Ammon's horn (tissue), 1 donor: ENCODE measurements around the gene C1orf94.
A peak's percentile ranks its signal among the peaks of the same experiment; 100 is the strongest.
"Not testable (repeated sequence)": the region's sequence is repeated elsewhere in the genome, so short reads cannot be mapped to it uniquely, and the experiment has no call there.

Experiments used
- DNase-seq: peaks from one replicate; pipeline ENCODE4 v3.0.0-alpha.2; 2016; ENCODE audit warnings: low spot score

The C1orf94 gene

DNA sequence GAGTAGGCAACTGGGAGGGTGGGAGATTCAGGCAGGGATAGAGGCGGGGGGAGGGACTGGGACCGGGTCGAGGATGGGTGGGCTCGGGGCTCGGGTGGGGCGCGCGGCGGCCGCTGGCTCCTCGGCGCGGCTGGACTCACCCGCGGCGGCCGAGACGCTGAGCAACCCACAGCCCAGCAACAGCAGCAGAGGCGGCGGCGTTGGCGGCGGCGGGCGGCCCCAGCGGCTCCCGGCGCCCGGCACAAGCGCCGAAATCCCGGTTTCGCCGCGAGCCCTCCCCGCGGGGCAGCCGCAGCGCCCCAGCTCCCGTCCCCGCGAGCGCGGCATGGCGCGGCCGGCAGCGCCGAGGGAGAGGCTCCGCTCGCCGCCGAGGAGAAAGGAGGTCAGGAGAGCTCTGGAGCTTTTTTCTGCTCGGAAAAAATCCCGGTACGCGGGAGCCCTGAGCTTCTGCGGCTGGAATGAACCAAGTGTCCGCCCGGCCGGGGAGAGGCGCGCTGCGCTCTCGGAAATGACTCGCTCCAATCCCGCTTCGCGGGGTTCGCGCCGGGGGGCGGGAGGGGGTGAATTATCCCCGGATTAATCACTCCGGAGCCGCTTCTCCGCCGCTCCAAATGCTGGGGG, 11.8 kb upstream of the C1orf94 start, which contains the start of gene CSMD2:
Gene CSMD2 (minus strand): TSS at position 460 of the 621 bp plus-strand sequence. CDS start 133 bp downstream, at position 327.
- DNase-seq: peak; percentile 74

DNA sequence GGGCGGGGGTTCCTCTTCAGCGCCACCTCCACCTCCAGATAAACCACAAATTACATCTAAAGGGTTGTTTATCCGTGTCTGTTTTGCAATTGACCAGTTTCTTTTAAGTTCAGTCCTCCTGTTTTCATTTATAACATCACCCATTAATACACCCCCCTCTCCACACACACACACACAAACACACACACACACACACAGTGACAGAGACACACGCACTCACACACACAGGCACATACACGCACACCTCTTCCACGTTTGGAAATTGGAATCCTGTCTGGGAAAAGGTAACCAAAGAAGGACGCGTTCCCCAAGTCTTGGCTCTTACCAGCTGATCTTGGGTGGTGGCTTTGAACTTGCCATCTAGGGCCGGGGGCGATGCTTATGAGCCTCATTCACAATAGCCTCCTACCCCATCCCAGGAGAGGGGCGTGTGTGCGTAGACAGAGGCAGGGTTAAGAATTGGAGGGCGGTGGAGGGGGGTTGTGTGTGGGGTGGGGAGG, 11.2 kb upstream of the C1orf94 start:
- peak; percentile 15 for DNase-seq

GRCh38 chr1:34166191-34166624, 10.5 kb upstream of the C1orf94 start:
- peak; percentile 25 for DNase-seq

DNA sequence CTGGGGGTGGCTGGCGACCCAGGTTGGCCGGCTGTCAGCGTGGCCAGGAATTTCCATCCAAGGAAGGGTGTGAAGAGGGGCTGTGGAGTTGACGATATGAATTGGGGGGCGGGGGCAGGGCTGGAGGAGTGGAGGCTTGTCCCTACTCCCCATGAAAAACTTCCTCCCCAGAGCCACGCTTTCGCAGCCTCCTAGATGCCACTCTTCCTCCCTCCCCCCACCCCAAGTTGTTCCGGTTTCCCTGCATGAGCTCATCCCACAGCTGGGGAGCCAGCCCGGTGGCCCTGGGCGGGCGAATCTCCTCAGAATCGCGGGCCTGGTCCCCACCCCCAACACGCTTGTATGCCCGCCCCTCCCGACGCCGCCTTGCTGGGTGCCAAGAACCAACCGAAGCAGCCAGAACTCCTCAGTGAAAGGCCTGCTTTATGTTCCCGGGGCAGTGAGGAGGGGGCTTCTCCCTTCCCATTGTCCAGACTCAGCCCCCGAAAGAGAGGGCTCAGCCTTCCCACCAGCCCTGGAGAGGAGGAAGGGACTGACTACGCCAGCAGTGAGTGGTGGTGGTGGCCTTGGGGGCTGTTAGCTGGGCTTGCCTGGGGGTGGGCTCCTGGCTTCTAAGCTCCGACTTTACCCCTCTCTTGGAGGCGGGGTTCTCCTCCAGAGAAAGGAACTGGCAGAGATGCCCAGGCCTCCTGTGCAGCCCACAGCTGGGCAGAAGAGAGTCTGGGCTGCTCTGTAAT, 9.9 kb upstream of the C1orf94 start:
- DNase-seq: peak; percentile 89

DNA sequence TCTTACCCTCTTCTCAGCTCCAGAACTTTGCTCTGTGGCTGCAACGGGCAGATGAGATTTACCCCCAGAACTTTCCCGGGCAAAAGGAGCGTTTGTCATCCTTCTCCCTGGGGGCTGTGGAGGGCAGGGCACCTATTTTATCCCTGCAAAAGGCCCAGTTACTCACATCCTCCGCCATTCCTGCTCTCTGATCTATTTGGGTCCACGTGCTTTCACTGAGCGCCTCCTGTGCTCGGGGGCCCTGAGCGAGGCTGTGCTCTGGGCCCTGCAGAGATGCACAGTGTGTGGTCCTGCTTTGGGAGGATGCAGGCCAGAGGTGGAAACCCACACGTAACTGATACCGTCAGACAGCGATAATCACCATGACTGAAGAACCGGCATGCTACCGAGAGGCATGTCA, 9.3 kb upstream of the C1orf94 start:
- no peak for DNase-seq

DNA sequence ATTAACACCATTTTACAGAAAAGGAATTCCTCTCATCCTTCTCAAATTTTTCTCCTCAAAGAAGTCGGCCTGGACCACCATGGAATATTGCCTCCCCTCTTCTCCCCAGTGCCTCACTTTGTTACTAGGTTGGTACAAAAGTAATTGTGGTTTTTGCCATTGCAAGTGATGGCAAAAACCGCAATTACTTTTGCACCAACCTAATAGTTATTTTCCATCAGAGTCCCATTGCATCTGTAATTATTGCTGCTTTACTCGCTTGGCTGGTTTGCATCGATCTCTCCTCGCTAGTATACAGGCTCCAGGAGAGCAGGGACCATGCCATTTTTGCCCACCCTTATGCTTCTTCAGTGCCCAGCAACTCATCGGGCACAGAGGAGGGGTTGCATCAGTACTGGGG, 963 bp upstream of the C1orf94 start:
- DNase-seq: no peak

GRCh38 chr1:34178072-34178471, 1.4 kb downstream of the C1orf94 start:
- no peak for DNase-seq

- DNase-seq: not testable (repeated sequence)
These were observed 6.7 kb downstream of the C1orf94 start for GRCh38 chr1:34183381-34183780.

DNA sequence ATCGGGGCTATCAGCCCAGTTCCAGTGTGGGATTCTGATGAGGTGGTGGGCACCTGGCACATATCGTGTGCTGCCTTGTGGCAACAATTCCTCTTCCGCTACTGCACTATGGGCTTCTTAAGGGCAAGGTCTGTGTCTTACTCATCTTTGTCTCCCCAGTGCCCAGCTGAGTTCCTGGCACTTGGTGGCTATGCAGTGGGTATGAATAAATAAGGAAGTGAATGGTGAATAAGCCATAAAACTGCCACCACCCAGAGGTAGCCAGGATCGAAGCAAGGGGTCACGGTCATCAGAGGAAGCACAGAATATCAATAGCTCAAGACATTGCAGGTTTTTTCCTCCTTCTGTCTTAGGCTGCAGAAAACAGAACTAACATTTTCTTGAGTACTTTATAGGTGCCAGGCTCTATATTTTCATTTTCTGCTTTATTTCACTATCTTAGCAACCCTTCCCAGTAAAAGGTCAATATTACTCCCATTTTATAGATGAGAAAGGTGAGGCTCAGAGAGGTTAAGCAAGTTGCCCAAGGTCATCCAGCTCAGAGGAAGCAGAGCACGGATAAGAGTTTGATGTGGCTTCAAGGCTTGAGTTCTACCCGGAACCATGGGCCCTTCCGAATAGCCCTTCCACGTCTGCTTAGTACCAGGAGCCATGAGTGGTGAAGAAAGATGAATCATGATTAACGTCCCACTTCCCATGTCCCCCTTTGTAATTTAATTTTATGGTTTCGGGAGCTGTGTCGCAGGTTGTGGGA, 10.2 kb downstream of the C1orf94 start:
- DNase-seq: no peak

- no peak for DNase-seq
These were observed 11.7 kb downstream of the C1orf94 start for GRCh38 chr1:34188418-34188817.

DNA sequence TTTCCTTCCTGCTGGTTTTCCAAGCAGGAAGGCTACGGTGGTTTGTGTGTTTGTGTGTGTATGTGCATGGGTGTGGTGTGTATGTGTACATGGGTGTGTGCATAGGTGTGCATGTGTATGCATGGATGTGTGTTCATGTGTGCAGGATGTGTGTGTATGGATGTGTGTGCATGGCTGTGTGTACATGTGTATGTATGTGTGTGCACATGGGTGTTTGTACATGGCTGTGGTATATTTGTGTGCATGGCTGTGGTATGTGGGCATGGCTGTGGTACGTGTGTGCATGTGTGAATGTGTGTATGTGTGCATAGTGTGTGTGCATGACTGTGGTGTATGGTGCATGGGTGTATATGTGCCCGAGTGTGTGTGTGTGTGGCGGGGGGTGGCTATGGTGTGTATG, 12.3 kb downstream of the C1orf94 start:
- no peak for DNase-seq

DNA sequence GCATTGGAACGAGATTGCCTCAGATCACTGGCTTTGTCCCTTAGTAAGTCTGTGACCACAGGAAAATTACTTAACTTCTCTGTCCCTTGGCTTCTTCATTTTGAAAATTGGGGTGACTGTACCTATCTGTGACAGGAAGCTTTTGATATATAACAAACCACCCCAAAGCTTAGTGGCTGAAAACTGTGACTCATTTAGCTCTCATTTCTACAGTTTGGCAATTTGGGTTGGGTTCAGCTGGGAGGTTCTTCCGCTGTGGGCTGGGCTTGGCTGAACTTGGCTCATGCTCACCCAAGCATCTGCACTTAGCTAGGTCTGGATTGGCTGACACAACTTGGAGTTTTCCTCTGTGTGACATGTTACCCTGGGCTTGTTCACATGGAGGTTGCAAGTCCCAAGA, 14.0 kb downstream of the C1orf94 start:
- DNase-seq: no peak

GRCh38 chr1:34192621-34193020, 15.9 kb downstream of the C1orf94 start:
- DNase-seq: no peak

DNA sequence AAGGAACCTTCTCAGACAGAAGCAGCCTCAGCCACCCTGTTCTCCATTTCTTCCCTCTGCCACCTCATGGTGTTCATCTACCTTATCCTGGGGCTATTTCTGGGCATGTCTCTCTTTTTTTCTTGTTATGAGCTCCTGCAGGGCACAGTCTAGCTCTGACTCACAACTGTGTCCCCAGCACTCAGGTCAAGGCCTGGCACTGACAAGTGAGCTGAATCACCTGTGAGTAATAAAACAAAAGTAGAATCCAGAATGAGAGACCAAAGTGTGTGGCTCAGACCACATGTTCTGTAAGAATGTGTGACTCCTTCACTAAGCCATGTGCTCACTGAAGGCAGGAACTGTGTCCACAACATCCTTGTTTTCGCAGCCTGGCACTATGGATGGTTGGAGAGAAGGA, 23.2 kb downstream of the C1orf94 start:
- DNase-seq: no peak

- no peak for DNase-seq
These were observed 36.0 kb downstream of the C1orf94 start for GRCh38 chr1:34212673-34213072.

DNA sequence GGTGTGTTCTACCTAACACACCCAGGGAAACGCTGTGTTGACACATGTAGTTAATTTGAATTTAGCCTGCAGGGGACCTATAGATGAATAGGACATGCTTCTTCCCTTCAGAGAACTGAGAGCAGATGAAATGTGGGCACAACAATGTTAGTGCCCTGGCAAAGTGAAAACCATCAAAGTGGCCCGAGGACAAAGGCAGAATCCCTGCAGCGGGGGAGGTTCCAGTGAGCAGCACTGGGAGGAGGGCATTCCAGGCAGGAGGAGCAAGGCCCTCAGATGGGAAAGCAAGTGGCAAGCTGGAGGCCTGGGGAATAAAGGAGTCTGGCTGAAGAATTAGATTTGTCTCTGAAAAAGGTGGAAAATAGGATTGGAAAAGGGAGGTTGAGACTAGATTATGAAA, 37.2 kb downstream of the C1orf94 start:
- DNase-seq: no peak

DNA sequence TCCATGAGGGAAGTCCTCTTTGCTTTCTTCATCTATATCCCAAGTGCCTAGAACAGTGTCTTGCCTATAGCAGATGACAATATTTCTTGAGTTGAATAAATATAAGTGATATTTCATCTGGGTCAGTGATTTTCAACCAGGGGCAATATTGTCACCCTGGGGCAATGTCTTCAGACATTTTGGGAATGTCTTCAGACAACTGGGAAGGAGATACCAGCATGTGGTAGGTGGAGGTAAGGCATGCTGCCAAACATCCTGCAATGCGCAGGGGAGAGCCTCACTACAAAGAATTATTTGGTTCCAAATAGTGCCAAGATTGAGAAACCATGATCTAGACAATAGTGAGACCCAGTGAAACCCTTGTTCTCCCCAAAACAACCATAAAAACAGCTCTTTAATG, 54.7 kb downstream of the C1orf94 start:
- DNase-seq: no peak

GRCh38 chr1:34235594-34235993, 58.9 kb downstream of the C1orf94 start:
- DNase-seq: no peak

- DNase-seq: no peak
These were observed 59.4 kb downstream of the C1orf94 start for GRCh38 chr1:34236089-34236488.

DNA sequence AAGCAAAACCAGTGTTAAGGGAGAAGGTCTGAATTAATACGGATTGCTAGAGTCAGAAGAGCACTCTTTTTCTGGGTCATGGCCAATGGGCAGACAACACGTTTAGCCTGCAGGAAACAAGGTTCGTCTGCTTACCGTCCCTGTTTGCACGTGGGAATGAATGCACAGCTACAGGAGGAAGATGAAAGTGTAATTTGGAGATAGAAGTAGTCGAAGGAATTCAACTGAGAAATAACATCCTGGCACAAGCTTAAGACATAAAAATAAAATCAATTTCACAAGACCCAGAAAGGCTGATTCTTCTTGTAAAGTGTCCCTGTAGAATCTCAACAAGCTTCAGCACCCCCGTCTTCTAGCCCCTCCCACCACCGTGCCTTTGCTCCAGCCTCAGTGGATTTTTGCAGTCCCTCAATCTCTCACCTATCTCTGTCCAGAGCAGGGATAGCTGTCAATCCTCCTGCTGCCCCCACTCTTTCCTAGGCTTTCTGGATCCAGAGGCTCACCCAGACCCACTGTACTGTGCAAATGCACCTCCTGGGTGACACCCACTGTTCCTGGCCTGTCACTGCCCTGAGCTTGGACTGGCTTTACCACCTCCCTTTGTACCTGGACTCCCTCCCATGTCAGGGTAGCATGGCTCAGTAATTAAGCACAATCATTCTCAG, 60.6 kb downstream of the C1orf94 start:
- DNase-seq: no peak

GRCh38 chr1:34245967-34246366, 69.3 kb downstream of the C1orf94 start:
- DNase-seq: no peak

GRCh38 chr1:34250342-34250741, 73.6 kb downstream of the C1orf94 start:
- DNase-seq: no peak
